WERI-Rb-1 (cell line): ENCODE measurements around the gene SLC24A3.

Source experiments
- DNase-seq: peaks from one replicate; pipeline ENCODE4 v3.0.0-alpha.2; 2020
- H3K27ac ChIP-seq: fragments of 250-450 bp; sonication (Bioruptor Pico); 2 replicates; pipeline ENCODE4 v1.5.1; 2020; ENCODE audit warnings: mild to moderate bottlenecking, moderate library complexity
- H3K27me3 ChIP-seq: fragments of 250-450 bp; sonication (Bioruptor Pico); 2 replicates; pipeline ENCODE4 v1.5.1; 2021; ENCODE audit warnings: mild to moderate bottlenecking, low read depth, moderate library complexity; ENCODE audit not compliant: insufficient read depth, severe bottlenecking
- H3K36me3 ChIP-seq: fragments of 250-450 bp; sonication (Bioruptor Pico); 2 replicates; pipeline ENCODE4 v1.5.1; 2020; ENCODE audit warnings: mild to moderate bottlenecking, moderate library complexity
- H3K4me3 ChIP-seq: 2 replicates; pipeline ENCODE4 v1.5.1; 2011; ENCODE audit warnings: low read depth, mild to moderate bottlenecking, control low read depth, low read length
- H3K9me3 ChIP-seq: fragments of 250-450 bp; sonication (Bioruptor Pico); 2 replicates; pipeline ENCODE4 v1.5.1; 2021; ENCODE audit warnings: mild to moderate bottlenecking, moderate library complexity; ENCODE audit not compliant: severe bottlenecking
- CTCF ChIP-seq: IDR thresholded peaks from 2 replicates; pipeline ENCODE4 v1.5.1; 2011; ENCODE audit warnings: low read depth, mild to moderate bottlenecking, control low read depth, inconsistent platforms, low read length

Gene SLC24A3

GRCh38 chr20:19211661-19212468 lies 577 bp upstream of the SLC24A3 start:
- no peak for DNase-seq
- Histone ChIP-seq H3K4me3 (no peak overlapping the region), H3K27ac (no peak overlapping the region), H3K36me3 (no peaks in the 10 kb centered on the region), H3K27me3 (peaks cover 83% of the 10 kb centered on the region), H3K9me3 (no peaks in the 10 kb centered on the region)
- TF ChIP-seq CTCF, result no peak

DNA sequence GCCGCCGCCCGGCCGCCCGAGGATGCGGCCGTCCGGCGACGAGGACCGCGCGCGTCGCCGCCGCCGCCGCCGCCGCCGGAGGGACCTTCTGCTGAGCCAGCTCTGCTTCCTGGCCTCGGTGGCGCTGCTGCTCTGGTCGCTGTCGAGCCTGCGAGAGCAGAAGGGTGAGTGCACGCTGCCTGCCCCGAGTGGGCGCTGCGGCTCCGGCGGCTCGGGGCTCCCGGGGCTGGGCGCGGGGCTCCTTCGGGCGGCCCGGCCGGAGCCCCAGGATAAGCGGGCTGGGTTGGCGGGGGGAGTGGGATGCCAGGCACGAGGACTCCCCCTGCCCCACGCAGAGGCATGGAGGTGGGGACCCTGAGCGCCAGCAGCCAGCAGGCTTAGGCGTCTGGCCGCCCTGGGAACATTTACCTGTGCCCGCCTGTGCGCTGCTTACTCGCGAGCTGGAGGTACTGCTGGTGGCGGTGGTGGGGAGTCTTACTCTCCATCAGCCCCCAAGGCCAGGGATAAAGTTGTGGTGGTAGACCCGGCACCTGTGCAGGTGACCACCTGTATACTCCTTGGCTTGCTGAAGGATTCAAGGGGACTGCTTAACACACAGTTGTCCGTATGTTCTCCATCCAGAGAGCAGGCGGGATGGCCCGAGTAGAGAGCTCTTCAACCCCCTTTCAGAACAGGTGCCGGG lies 520 bp downstream of the SLC24A3 start:
- Histone ChIP-seq H3K36me3 (no peaks in the 10 kb centered on the region), H3K27ac (no peak overlapping the region), H3K4me3 (no peak overlapping the region), H3K9me3 (no peaks in the 10 kb centered on the region), H3K27me3 (peaks cover 86% of the 10 kb centered on the region)
- peak; percentile 50 for DNase-seq
- TF ChIP-seq CTCF, result 0 out of 2 replicates have a peak, but pooled peaks have one; percentile 20

DNA sequence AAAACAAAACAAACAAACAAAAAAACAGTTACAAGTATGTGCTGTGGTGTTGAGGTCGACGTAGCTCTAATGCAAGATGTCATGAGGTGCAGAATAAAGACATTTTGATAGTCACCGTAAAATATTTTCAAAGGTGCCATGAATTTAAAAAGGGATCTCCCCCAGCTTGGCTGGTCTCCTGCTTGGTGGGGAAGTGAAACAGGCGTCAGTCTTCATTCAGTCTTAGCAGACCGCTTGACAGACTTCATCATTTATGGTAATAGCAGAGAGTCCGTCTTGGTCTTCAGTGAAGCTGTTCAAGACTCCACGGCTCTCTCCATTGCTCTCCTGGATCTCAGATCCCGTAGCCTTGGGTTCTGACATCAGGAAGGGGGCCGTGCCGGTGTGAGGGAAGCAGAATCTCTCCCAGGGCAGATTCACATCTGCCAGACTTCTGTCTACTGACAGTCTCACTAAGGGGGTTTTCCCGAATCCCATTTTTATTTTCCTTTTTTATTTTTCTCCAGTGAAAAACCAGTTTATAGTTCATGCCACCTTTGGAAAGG lies 1.6 kb downstream of the SLC24A3 start:
- Histone ChIP-seq H3K27ac (no peak overlapping the region), H3K36me3 (no peaks in the 10 kb centered on the region), H3K9me3 (no peaks in the 10 kb centered on the region), H3K4me3 (no peak overlapping the region), H3K27me3 (peaks cover 84% of the 10 kb centered on the region)
- no peak for TF ChIP-seq CTCF
- no peak for DNase-seq

DNA sequence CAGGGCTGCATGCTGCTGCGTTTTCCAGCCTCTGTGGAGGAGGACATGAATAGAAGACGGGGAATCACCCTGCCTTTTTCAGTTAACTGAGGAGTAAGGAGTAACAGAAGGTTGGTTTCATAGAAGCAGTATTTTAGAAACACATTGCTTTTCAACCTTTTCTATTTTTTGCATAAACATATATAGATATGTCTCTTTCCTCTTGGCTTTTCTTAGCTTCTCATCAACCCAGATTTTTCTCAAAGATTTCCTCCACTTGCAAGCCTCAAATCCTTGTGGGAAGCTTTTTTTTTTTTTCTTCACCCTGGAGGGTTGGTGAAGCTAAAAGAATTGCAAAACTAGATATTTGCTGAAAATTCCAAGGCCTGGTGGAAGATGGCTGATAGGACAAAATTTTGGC lies 6.0 kb downstream of the SLC24A3 start:
- Histone ChIP-seq H3K4me3 (no peak overlapping the region), H3K27me3 (peaks cover 76% of the 10 kb centered on the region), H3K27ac (no peak overlapping the region), H3K36me3 (no peaks in the 10 kb centered on the region), H3K9me3 (no peaks in the 10 kb centered on the region)
- no peak for TF ChIP-seq CTCF
- DNase-seq, result no peak

DNA sequence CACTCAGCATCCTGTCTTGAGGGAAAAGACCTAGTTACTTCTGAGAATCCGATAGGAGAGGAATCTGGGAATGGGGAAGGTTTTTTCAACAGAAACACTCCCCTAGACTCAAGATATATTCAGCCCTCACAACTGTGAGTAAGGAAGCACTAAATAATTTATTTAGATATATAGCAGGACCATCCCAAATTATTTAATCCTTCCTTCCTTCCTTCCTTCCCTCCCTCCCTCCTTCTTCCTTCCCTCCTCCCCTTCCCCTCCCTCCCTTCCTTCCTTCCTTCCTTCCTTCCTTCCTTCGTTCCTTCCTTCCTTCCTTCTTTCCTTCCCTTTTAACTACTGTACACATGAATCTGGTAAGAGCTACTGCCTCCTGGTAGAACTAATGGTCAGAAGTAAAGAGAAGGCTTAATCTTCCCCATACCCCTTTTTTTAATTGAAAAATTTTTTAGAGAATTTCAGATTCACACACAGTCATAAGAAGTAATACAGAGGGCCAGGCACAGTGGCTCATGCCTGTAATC lies 10.1 kb downstream of the SLC24A3 start:
- Histone ChIP-seq H3K27ac (no peak overlapping the region), H3K36me3 (no peaks in the 10 kb centered on the region), H3K4me3 (no peak overlapping the region), H3K27me3 (peaks cover 60% of the 10 kb centered on the region), H3K9me3 (no peaks in the 10 kb centered on the region)
- no peak for TF ChIP-seq CTCF
- DNase-seq, result no peak
